Ramos (cell line): Measurements from ENCODE around the gene ZNF556.
"Not testable (repeated sequence)": the region's sequence is repeated elsewhere in the genome, so short reads cannot be mapped to it uniquely, and the experiment has no call there.

Source experiments
- in situ Hi-C: fragments of 300-500 bp; cut with MboI; formaldehyde crosslinking; loops from one replicate; pipeline ENCODE4 v1.14.3; 2022; ENCODE audit warnings: low sequenced_read_pairs; ENCODE audit not compliant: unreplicated experiment

ZNF556 gene

GRCh38 chr19:2852598-2852997 lies 14.5 kb upstream of the ZNF556 start:
- in situ Hi-C loops: no loop called here

GRCh38 chr19:2853015-2853606 lies 14.0 kb upstream of the ZNF556 start:
- in situ Hi-C loops: no loop called here

GRCh38 chr19:2854849-2855248 lies 12.3 kb upstream of the ZNF556 start:
- in situ Hi-C loops: no loop called here

DNA sequence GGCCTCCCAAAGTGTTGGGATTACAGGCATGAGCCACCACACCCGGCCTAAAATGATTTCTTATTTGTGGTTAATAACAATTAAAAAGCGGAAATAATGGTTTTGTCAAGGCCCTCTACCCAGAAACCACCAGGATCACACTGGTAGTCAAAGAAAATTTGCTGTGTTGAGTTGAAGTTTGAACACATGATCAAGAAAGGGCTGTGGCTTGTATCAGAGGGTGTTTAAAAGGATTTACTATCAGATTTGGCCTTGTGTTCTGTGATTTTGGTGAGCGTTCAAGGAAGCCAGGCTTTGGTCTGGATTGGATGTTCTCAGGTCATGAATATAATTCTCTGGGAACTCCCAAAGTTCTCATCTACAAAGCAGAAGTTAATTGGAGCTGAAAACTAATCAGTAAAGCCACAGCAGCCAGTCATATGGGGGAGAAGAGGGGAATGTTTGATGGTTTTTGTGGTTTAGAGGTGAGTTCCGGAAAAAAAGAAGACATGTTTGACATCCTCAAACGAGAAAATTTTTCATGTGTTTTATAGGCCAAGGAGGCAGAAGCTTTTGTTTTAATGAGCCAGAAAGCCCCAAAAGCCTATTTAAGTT lies 10.6 kb upstream of the ZNF556 start:
- in situ Hi-C loops: no loop called here

DNA sequence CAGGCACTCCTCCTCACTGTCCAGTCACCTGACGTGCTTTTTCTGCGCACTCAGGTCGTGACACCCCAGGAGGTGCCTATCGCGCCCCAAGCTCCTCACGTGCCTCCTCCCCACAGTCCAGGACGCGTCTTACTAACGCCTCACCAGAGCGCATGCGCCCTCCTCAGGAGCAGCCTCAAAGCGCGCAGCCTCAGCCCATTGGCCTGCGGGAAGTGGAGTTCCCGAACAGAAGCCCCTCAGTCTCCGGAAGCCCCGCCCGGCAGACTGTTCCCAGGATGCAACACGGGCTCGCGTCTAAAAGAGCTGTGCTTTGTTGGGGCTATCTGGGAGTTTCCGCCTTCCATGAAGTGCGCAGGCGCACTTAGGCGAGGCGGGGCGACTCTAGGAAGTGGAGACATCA lies 8.3 kb upstream of the ZNF556 start:
- in situ Hi-C loops: no loop called here

DNA sequence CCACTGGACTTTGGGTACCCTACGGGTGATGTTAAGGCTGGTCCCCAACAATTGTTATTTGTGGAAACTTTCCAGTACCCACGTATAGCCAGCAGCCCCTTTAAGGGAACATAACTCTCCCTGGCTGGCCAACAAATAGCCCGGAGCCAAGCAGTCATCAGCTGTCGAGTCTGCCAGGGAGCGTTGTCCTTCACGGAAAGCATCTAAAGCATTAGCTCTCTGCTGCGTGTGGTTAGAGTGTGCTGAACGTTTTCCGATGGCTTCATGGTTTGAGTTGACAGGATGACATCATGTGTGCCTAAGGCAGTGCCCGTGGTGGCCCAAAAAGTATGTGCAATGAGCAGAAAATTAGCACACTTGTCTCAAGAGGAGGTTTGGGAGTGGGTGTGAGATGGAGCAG lies 3.3 kb upstream of the ZNF556 start:
- in situ Hi-C loops: no loop called here

DNA sequence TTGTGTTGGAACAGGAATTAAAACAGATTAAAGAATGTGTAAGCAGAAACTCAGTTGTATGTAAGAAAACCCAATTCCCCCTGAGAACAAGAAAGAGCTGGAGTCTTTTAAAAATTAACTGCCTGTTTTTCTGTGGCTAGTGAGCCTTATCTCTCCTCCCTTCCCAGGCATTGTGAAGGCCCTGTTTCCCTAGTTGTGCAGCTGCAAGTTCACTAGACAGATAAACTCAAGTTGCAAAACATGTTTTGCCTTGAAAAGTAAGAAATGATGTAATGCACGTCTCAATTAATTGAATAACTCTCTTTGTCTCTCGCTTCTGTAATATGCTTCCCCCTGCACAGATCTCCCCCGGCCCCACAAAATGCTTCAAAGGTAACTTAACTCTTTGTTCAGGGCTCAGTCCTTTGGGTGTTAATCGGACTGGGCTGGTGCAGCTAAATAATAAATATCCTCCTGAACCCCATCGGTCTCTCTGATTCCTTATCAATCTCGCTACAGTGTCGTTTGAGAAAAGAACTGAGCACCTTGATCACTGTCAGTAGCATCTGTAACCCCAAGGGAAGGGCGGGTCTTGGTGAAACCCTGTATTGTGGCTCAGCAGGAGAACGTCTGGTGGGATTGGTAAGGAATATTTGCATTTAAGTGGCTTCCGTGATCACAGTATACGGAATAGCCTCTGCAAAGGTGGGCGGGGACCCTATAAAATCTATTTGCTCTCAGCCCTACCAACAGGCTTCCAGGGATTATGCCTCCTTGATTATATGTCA lies 1.6 kb upstream of the ZNF556 start:
- in situ Hi-C loops: no loop called here

DNA sequence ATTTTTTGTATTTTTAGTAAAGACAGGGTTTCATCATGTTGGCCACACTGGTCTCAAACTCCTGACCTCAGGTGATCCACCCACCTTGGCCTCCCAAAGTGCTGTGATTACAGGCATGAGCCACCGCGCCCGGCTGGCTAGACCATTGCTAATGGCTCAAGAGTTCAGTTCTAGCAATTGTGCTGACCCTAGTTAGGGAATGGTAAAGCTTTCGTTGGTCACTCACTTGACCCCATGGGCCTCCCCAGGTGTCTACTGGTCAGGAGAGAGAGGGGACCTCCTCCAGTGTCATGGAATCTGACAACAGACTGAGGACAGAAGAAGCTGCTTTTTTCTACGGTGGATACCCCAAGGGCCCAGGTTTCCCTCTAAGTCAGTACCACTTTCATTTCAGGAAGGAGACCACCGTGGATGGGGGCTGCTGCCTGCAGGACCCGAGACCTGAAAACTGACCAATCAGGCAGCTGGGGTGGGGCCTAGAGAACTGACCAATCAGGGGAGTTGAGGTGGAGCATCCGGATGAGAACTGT lies 575 bp upstream of the ZNF556 start:
- in situ Hi-C loops: no loop called here

GRCh38 chr19:2869618-2870017 lies 2.5 kb downstream of the ZNF556 start:
- in situ Hi-C loops: loop anchor here (10.0 kb wide), 1 partner anchor 225 kb away; no protein-coding TSS in a partner anchor

DNA sequence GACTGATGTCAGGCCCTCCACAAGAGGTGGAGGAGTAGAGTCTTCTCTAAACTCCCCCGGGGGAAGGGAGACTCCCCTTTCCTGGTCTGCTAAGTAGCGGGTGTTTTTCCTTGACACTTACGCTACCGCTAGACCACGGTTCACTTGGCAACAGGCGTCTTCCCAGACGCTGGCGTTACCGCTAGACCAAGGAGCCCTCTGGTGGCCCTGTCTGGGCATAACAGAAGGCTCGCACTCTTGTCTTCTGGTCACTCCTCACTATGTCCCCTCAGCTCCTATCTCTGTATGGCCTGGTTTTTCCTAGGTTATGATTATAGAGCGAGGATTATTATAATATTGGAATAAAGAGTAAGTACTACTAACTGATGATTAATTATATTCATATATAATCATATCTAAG lies 5.0 kb downstream of the ZNF556 start:
- in situ Hi-C loops: loop anchor here (10.0 kb wide), 1 partner anchor 227 kb away; no protein-coding TSS in a partner anchor

DNA sequence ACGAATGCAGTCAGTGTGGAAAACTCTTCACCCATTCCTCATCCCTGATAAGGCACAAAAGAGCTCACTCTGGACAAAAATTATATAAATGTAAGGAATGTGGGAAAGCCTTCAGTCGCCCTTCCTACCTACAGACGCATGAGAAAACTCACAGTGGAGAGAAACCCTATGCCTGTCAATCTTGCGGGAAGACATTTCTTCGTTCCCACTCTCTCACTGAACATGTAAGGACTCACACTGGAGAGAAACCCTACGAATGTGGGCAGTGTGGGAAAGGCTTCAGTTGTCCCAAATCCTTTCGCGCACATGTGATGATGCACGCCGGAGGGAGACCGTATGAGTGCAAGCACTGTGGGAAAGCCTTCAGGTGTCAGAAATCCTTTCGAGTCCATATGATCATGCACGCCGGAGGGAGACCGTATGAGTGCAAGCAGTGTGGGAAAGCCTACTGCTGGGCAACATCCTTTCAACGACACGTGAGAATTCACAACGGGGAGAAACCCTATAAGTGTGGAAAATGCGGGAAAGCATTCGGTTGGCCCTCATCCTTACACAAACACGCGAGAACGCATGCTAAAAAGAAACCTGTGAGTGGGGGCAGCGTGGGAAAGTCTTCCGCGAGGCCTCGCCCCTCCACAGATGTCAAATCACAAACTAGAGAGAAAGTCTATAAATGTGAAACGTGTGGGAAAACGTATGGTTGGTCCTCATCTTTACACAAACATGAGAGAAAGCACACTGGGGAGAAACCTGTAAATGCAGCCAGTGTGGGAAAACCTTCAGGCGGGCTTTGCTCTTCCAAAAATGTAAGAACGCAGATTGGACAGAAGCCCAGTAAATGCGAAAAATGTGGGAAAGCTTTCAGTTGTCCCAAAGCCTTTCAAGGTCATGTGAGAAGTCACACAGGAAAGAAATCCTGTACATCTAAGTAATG lies 10.5 kb downstream of the ZNF556 start:
- in situ Hi-C loops: loop anchor here (10.0 kb wide), 1 partner anchor 233 kb away; no protein-coding TSS in a partner anchor

- in situ Hi-C loops: no loop called here
Observed at GRCh38 chr19:2883686-2884439, 16.7 kb downstream of the ZNF556 start.

DNA sequence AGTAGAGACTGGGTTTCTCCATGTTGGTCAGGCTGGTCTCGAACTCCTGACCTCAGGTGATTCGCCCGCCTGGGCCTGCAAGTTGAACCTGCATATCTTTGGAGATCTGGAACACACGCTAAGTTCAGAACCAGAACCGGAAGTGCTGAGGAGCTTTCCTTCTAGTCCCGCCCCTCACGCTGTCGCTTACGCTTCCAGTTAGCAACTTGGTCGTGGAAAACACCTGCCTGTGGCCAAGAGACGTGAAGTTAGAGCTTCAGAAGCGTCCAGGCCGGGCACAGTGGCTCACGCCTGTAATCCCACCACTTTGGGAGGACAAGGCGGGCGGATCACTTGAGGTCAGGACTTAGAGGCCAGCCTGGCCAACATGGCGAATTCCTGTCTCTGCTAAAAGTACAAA lies 18.6 kb downstream of the ZNF556 start:
- in situ Hi-C loops: no loop called here

DNA sequence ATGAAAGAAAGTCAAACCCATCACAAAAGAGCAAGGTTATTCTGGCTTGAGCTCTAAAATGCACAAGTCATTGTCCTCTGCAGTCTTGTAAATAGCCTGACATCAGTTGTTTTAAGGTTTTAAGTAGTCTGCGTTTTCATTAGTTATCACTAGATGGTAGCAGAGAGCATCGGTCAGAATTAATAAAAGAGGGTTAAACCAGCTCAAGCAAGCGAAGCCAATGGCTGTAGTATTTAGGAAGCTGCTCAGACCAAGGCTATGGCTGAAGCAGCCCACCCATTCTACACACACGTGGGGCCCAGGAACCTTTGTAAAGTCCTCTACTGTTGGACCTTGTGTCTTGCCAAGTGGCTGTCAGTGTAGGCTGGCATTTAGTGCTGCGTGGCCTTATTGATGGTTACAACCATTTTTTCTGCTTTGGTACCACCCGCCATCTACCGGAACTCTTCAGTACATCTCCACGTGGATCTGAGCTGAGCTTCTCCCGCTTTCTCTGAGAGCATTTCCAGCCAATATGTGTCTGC lies 20.3 kb downstream of the ZNF556 start:
- in situ Hi-C loops: no loop called here

DNA sequence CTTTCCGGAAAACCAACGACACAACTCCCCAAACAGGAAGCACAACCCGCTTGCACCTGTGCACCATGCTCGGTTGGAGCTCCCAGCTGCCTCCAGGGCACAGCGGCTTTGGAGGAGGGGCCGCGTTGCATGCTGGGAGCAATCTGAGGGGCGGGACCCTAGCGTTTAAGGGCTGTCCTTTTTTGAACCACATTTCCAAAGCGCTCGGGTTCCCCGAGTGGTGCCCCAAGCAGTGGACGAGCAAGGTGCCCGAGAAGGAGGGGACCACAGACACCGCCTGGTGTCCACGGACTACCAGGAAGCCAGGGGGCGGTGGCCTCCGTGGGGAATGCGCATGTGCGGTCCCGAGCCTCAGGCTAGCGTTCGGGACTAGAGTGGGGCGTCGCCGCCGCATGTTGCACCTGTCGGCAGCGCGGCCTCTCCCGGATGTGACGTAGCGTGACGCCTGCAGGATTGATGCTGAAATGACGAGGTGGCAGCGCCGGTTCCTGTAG lies 21.6 kb downstream of the ZNF556 start:
- in situ Hi-C loops: no loop called here

DNA sequence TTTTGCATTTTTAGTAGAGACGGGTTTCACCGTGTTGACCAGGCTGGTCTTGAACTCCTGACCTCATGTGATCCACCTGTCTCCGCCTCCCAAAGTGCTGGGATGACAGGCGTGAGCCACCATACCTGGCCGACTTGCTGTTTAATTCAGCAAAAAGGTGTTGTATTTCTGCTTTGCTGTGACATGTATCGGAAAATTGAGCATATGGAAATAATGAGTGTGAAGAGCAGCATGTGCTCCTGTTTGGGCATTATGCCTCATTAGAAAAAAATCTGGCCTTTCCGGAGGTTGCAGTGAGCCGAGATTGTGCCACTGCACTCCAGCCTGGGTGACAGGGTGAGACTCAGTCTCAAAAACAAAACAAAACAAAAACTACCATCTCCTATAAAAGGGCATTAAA lies 23.4 kb downstream of the ZNF556 start:
- in situ Hi-C loops: not testable (repeated sequence)

GRCh38 chr19:2896694-2897093 lies 29.6 kb downstream of the ZNF556 start:
- in situ Hi-C loops: no loop called here

- in situ Hi-C loops: no loop called here
Observed at GRCh38 chr19:2900296-2901252, 33.4 kb downstream of the ZNF556 start, which contains the start of gene ZNF57. ZNF57 (plus strand) TSS chr19:2900928; CDS start chr19:2901046, 118 bp downstream.
